ENCODE results near the gene VILL.

- TF ChIP-seq CTCF (IDR thresholded peaks at IDR 0.05; ENCODE audit: insufficient read depth, low read depth, low read length) = no peak
- no peak for TF ChIP-seq EZH2 (IDR thresholded peaks at IDR 0.05; ENCODE audit: insufficient read depth, low read length)
Measured at GRCh38 chr3:37943631-37944314, 46.8 kb upstream of the VILL start.

All from astrocyte (in vitro differentiated cells and primary cell).